HL-60/S4 treated with retinoic acid at 250 ng/mL for 4 days and 3 days (cell line): ENCODE data around the gene TXNDC2.
"Not testable (repeated sequence)": the region's sequence is repeated elsewhere in the genome, so short reads cannot be mapped to it uniquely, and the experiment has no call there.

ENCODE experiments used
- in situ Hi-C: fragments of 300-500 bp; cut with MboI; formaldehyde crosslinking; loops from 2 replicates; pipeline ENCODE4 v1.7.0; 2022; ENCODE audit warnings: low sequenced_read_pairs

The TXNDC2 gene

DNA sequence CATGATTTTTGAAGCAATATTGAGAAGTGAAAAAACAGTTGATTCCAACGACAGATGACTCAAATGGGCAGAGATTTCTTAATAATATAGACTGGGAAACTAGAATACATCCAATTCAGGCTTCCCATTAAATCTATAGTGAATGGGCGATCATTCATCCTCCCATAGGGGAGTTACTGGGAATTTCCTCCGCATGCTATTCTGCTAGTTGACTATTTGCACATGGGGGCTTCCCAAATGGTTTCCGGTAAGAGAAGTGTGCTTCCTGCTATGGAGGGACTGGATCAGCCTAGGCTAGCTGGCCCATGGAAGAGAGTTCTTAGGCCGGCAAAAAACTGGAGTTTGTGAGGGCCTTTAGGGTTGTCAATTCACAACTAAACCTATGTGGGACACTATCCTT is 25.5 kb downstream of the TXNDC2 start:
- in situ Hi-C loops, result no loop called here

DNA sequence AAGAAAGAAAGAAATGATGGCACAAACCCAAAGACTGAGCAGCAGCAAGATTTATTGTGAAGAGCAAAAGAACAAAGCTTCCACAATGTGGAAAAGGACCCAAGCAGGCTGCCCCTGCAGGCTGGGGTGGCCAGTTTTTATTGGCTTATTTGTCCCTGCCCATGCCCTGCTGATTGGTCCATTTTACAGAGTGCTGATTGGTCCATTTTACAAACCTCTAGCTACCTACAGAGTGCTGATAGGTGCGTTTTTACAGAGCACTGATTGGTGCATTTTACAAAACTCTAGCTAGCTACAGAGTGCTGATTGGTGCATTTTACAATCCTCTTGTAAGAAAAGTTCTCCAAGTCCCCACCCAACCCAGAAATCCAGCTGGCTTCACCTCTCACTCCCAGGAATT is 26.5 kb downstream of the TXNDC2 start:
- in situ Hi-C loops, result not testable (repeated sequence)

DNA sequence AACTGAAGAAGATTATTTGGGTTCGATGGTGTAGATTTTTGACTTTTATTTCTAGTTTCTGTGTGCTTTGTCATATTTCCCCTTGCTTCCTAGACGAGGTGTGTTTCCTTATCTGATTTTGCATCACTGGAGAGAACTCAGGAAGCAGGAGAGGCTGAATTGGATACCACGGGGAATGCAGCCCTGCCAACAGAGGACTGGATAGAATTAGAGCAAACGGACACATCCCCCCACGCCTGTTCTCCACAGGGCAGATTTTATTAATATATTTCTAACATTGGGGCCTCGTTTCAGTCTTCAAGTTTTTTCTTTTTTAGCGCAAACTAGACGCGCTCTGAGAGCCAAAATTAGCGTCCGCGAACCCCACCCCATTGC is 27.4 kb downstream of the TXNDC2 start:
- in situ Hi-C loops, result no loop called here

DNA sequence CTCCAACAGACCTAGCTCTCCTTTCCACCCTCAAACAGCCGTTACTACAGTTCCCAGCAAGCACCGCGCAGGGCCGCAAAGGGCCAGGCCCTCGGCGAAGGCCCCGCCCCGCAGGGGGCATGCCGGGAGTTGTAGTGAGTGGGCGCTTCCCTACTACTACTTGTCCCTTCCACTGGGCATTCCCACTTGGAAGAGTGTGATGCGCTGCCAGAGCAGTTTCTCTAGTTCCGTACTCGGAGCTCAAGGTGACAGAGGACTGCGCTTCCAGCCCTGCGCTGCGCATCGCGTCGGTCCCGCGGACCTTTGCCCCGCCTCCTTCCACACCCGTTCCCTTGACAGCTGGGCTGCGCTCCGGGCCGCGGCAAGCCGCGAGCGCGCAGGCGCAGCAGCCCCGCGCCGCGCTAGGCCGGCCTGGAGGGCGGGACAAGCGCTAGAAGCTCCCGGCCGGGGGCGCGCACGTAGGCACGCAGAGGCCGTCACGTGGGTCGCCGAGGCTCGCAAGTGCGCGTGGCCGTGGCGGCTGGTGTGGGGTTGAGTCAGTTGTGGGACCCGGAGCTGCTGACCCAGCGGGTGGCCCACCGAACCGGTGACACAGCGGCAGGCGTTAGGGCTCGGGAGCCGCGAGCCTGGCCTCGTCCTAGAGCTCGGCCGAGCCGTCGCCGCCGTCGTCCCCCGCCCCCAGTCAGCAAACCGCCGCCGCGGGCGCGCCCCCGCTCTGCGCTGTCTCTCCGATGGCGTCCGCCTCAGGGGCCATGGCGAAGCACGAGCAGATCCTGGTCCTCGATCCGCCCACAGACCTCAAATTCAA is 28.0 kb downstream of the TXNDC2 start, which contains the start of gene VAPA:
Gene VAPA, plus strand, starts transcription at position 491 of the 808 bp plus-strand sequence. Its CDS starts 241 bp downstream, at position 732.
- in situ Hi-C loops, result no loop called here

DNA sequence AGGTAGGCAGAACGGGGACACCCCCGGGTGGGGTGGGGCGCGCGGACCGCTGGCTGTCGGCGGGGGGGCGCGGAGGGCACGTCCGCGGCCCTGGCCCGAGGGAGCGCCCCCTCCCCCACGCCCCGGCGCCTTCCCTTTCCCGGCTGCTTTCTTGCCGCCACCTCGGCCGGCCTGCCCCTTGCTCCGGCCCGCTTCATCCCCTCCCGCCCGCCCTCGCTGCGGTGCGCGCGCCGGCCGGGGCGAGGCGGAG is 28.5 kb downstream of the TXNDC2 start:
- in situ Hi-C loops, result no loop called here

DNA sequence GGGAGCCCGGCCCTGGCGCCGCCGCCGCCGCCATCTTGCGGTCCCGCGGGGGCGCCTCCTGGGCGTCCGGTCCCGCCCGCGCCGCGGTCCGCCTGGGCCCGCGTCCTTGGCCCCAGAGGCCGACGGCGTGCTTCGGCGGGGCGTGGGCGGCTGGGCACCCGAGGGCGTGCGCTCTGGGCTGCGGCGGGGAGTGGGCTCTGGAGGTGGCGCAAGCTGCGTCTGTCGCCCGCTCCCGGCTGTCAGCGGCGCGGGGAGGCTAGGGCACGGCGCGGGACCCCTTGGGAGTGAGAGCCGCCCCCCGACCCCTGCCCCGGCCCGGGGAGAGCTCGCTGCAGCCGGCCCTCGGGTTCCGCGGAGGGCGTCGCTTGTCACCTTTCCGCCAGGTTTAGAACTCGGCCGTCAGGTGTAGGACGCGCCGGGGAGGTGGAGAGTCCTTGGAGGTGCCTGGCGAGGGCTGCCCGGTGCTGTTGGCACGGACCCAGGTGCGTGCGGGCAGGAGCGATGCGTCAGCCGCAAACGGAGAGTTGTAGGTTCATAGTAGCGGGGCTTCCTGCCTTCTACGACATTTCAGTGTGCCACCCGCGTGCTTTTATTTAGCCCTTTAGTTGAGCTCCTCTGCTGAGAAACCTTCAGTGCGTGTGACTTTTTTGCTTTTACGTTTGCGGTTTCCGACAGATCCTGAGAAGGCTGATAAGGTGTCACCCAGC is 29.0 kb downstream of the TXNDC2 start:
- in situ Hi-C loops, result no loop called here

DNA sequence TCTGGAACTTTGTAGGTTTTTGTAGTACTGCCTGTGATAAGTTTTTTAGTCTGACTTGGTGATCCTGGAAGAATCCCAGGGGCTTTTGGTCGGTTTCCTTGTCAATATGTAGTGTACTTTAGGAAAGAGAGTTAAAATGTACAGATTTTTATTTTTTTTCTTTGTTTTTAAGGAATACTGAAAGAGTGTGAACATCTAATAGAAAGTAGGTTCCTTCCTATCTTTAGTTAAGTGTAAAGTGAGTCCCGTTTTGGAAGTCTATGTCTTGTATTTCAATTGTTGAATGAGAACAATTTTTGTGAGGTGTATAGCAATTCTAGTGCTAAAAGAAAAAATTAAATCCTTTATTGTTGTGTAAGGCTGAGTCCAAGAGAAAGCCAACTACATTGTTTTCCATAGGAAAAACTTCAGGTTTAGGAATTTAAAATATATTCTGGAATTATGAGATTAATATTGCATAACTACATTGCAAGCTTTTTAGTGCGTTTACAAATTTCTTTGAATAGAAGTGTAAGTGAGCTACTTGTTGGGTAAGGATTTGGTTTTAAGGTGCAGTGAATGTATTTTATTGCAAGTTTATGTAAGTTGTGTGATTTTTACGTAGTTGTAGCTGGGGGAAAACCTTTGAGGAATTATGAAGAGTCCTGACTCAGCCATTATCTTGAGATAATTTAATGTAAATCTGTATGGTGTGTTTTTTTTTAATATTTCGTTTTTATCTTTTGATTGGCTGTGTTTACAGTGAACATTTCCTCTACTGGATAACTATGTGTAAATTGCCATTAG is 29.7 kb downstream of the TXNDC2 start:
- in situ Hi-C loops, result no loop called here

DNA sequence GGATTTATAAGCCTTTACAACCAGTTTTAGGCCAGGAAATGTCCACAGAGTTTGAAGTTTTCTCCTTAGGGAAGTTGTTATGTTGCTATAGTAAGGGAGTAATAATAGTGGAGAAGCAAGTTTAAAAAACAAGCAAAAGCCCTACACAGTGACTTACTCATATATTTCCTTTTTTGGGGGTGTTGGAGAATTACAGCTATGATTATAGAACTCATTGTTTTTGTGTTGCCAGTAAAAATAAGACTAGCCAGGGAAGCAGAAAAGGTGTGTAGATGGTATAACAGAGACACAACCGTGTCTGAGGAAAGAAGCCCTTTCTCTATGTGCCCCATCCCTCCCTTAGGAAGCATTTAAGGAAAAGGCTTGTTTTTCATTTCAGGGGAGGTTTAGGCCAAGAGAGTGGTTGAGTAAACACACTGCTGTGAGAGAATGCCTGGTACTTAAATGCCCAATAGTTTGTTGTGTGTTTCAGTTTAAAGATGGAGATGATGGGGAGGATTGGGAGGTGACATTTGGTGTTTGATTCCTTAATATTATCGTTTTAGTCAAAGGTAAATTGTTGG is 30.4 kb downstream of the TXNDC2 start:
- in situ Hi-C loops, result no loop called here

DNA sequence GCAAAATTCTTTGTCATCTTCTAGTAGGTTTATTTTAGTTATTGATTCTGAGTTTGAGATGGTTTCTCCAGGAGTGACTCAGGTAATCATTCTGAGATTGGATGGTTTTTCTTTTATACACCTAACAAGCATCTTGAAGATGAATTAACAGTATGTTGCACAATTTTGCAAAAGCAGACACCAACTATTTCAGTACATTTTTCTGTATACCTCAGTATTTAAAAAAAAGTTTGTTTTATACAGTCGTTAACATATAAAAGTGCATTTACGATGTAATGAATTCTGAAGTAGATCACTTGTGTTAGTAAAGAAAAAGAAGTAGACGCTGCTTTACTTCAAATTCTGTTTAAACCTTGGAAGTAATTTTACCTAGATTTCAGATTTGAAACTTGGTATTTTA is 31.0 kb downstream of the TXNDC2 start:
- in situ Hi-C loops, result no loop called here

DNA sequence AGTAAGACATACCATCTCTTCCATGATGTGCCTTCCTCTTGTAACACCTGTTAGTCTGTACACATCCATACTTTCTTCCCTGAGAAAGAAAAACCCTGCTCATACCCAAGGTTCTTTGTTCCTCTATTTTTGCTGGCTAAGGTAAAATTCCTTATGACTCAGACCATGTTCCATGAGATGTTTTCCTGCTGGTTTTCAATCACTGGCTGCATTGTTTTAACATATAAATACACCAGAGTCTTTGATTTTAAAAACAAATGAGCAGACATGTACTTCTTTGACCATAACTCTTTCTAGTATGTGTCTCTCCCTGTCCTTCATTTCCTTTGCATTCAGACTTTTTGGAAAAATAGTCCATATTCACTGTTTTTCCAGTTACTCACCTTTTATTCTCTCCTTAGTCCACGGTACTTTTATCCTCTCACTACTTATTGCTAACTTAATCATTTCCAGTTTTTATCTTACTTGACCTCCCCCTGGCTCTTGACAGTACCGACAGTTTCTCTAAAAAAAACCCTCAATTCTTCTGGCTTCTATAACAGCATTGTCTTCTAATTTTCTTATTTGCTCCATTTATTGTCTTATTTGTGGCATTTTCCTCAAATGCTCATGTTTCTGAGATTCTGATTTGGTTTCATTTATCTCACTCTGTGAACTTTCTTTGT is 32.4 kb downstream of the TXNDC2 start:
- in situ Hi-C loops, result no loop called here

DNA sequence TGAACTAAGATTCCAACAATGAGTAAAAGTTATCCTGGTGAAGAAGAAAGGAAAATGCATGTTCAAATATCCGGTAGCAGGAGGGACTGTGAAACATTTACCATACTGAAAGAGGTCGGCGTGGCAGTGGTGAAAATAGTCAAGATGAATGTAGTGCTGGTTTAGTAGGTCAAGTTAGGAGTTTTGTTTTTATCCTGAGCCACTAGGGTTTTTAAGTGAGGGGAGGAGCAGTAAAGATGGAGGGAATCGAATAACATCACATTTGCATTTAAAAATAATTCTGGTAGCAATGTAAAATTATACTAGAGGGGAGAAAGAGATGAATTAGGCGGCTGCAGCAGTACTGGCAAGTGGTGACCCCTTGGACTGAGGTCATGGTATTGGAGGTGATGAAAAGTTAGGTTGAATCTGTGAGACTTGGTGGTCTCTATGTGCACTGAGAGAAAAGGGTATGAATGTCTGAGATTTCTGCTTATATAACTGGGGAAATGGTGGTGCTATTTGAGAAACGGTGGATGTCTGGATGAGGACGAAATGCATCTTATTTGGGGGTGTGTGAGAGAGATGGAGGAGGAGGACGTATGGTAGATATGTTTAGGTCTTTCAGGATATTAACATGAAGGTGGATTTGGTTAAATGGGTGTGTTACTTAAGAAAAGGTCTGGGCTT is 33.9 kb downstream of the TXNDC2 start:
- in situ Hi-C loops, result no loop called here

DNA sequence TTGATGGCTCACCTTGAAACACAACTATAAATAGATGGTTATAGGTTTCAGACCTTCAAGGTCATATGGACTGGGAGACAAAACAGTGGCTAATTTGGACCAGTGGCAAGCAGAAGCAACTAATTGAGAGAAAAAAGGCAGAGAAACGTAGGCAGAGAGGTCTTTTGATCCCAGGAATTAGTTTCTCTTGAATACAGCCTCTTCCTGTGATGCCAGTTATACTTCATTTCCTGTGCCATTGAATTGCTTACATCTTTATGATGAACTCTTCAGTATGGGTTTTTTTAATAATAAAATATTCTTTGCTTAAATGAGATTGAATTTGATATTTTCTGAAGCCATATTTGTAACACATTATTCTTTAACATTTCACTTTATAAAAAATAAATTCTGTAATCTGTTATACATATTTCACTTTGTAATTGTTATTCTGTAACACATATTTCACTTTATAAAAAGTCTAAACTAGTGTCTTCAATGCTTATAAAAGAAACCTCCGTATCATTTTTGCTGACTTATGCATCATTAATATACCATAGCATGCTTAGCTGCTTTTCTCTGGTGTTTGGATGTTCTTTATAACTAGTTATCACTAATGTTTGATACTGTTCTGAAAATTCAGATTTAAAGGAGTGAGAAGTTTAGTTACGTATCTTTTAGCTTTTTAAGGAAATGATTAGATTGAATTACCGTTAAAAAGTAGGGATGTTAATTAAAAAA is 37.0 kb downstream of the TXNDC2 start:
- in situ Hi-C loops, result no loop called here

DNA sequence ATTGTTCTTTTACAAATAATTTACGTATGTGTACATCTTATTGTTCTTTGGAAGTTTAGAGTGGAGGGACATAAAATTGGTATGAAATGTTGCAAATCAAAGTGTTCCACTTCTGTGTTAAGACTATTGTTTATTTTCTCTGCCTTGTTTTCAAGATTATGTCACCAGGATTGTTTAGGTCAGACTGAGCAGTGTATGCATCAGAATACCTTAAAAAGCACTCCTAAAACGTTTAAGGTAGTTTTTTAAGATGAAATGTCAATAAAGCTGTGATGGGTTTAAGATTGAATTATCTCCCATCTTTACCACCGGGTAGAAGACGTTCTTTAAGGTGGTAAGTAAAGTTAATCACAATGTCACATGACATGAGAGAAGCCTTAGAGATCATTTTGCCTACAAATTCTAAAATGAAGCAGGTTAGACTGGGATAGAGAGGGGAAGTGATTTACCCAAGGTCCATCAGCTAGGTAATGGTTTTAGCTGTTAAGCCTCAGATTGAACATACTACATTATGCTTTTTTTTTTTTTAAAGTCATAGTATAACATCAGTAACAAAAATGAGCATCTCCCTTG is 38.7 kb downstream of the TXNDC2 start:
- in situ Hi-C loops, result no loop called here

DNA sequence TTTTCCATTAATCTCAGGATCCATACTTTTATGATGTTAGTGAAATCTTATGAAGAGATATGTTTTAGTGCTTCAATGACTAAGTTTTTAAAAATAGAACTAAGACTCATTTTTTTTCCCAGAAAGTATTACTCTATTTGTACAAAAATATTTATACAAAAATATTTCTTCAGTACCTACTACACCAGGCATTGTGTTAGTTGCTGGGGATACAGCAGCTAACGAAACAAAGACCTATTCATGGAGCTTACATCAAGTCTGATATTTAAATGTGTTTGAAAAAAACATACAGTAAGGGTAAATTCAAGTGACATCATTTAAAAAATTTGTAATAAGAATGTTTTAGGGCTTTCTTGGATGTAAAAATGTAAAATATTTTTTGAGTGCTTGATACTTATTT is 39.6 kb downstream of the TXNDC2 start:
- in situ Hi-C loops, result loop anchor here (25.0 kb wide), 1 partner anchor 88 kb away; no protein-coding TSS in a partner anchor

DNA sequence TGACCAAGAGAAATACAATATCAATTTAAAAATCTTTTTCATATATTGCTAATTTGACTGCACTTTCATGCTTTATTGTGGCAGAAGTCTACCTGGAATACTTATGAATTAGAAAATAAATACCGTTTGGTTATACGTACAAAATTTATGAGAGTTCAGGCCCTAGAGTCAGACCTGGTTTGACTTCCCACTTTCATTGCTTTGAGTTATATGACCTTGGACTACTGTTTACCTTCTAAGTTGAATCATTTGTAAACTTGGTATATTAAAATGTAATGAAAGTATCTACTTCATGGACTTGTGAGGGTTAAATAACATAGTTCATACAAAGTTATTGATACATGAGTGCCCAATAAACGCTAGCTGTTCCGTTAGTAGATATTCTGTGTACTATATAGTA is 40.0 kb downstream of the TXNDC2 start:
- in situ Hi-C loops, result loop anchor here (25.0 kb wide), 1 partner anchor 88 kb away; no protein-coding TSS in a partner anchor

DNA sequence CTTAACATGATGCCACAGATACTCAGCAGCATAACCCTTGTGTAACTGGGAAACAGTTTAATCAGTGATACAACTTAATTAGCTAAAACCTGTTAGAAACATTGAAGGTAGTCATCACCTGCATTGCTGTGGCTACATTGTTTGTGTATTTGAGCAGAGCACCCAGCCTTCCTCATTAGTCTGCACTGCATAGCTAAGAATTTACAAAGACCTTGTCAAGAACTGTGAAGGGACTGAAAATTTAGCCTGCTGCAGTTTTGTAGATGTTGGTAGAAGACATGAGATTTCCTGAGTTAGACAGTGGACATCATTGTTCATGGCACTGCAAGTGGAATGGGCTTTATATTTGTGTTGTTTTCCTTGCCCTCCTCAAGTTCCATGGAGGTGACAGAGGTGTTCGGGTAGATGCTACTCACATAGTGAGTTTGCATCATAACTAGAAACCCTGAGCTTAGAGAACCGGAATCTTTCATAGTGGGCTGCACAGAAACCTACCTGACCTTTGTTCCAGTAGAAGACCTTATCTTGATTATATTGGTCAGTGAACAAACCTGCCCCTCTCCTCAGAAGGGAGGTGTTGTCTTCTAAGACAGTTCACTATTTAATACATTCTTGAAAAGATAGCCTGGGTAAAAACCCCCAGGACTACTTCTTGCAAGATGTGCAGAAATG is 40.6 kb downstream of the TXNDC2 start:
- in situ Hi-C loops, result loop anchor here (25.0 kb wide), 1 partner anchor 89 kb away; no protein-coding TSS in a partner anchor

DNA sequence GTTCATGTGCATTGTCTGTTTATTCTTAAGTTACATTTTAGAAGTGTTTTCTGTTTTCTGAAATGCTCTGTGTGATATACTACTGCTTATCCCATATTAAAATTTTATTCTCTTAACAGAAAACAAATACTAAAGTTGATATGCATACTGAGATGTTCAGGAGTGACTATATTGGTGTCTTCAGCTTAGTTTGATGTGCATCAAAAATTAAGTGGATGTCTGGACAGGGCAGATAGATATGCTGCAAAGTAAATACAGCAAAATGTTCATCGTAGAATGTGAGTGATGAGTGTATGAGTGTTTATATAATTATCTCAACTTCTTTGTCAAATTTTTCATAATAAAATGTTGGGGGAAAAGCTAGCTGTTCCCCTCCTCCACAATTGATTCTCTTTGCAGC is 41.2 kb downstream of the TXNDC2 start:
- in situ Hi-C loops, result loop anchor here (25.0 kb wide), 1 partner anchor 90 kb away; no protein-coding TSS in a partner anchor

DNA sequence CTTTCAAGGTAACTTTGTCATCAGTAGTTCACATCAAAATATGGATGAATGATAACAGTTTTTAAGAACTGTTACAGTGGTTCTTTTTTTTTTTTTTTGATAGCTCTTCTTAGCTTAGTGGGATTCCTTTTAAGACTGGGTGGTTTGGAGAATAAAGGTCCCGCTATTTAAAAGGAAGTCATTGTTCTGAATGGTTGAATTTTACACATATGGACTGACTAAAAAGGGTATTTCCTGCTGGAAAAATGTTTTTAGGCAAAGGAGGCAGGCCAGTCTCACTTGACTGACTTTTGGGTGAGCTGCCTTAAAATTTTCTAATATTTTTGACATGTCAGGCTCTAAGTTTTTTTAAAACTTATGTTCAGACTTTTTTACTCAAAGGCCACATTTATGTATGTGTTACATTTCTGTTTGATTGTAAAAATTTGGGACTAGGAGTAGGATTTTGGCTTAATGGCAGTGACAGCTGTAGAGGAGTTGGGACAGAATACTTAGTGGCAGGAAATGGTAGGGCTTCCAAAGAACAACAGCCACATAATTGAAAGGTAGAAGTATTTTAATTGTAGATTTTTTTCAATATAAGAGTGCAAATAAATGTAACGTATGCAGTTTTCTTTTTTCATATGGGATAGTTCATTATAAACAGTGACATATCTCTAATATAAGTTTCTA is 41.8 kb downstream of the TXNDC2 start:
- in situ Hi-C loops, result loop anchor here (25.0 kb wide), 1 partner anchor 90 kb away; no protein-coding TSS in a partner anchor
